ENCODE measurements around the gene SPOP.
A peak's percentile ranks its signal among the peaks of the same experiment; 100 is the strongest.
"Not testable (repeated sequence)": the region's sequence is repeated elsewhere in the genome, so short reads cannot be mapped to it uniquely, and the experiment has no call there.

SPOP gene

DNA sequence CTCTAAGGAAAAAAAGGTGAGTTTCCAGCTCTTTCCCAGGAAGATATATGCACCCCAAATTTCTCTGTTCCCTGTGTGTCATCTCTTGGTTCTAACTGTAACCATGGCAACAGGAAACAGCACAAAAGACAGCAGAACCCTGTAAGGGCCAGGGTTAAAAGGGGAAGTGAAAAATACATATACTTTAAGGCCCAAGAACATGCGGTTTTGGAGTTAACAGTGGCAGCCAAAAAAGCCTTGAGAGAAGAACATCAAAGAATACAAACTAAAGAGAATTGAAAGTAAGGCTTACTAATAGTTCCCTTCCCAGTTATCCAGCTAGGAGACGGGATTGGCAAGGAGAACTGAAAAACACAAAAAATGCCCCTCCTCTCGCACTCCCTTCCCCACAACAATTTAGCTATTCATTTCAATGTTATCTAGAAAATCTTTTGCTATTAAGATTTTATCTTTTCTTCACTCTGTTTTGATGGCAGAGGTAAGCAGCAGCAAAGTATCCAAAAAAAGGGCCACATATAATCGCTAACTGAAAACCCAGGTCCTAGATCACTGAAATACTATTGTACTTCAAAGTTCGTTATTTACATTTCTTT is 1.5 kb downstream of the SPOP start:
- H3K4me1 ChIP-seq (ENCODE audit: control insufficient read depth, low read depth, low read length) = peaks cover 11% of the 10 kb centered on the region
- peak overlapping the region; percentile 94 for H3K9ac ChIP-seq (ENCODE audit: low read length)
- peak overlapping the region; percentile 98 for H3K4me3 ChIP-seq (ENCODE audit: low read length)
- H3K9me3 ChIP-seq (ENCODE audit: control insufficient read depth, low read depth, low read length) = no peaks in the 10 kb centered on the region
- H3K27ac ChIP-seq (ENCODE audit: low read length) = peak overlapping the region; percentile 94
- H3K36me3 ChIP-seq (ENCODE audit: control insufficient read depth, low read depth, low read length) = peaks cover 14% of the 10 kb centered on the region
- H3K27me3 ChIP-seq (ENCODE audit: control insufficient read depth, insufficient read depth, low read length) = peaks cover 4% of the 10 kb centered on the region

DNA sequence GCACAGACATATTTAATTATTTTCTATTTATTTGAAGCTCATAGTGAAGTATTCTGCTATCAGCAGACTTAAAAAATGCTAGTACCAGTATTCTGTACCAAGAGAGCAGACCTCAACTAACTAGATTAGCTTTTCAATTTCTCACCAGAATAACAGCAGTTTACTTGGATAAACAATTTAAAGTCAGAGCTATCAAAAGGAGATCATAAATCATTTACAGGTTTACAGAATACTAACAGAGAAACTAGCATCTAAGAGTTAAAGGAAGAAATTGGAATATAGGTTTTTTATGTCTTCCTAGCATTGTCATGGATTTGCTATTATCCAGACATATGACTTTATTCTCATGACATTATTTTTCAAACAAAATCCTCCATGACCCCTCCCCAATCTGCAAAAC is 3.4 kb downstream of the SPOP start:
- no peak overlapping the region for H3K9ac ChIP-seq (ENCODE audit: low read length)
- H3K4me1 ChIP-seq (ENCODE audit: control insufficient read depth, low read depth, low read length) = peaks cover 11% of the 10 kb centered on the region
- H3K4me3 ChIP-seq (ENCODE audit: low read length) = no peak overlapping the region
- H3K27ac ChIP-seq (ENCODE audit: low read length) = no peak overlapping the region
- no peaks in the 10 kb centered on the region for H3K9me3 ChIP-seq (ENCODE audit: control insufficient read depth, low read depth, low read length)
- H3K27me3 ChIP-seq (ENCODE audit: control insufficient read depth, insufficient read depth, low read length) = peaks cover 4% of the 10 kb centered on the region
- peaks cover 14% of the 10 kb centered on the region for H3K36me3 ChIP-seq (ENCODE audit: control insufficient read depth, low read depth, low read length)

DNA sequence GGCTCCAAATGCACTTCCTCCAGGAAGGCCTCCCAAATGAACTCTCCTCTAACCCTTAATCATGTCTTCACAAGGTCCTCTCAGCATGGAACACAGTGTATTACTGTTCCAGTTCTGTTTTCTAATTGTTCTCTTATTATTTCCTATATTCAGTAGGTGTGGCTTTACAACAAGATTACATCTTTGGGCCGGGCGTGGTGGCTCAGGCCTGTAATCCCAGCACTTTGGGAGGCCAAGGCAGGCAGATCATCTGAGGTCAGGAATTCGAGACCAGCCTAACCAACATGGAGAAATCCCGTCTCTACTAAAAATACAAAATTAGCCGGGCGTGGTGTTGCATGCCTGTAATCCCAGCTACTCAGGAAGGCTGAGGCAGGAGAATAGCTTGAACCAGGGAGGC is 4.2 kb downstream of the SPOP start:
- H3K9ac ChIP-seq (ENCODE audit: low read length); H3K4me3 ChIP-seq (ENCODE audit: low read length); H3K9me3 ChIP-seq (ENCODE audit: control insufficient read depth, low read depth, low read length); H3K27ac ChIP-seq (ENCODE audit: low read length); H3K27me3 ChIP-seq (ENCODE audit: control insufficient read depth, insufficient read depth, low read length): not testable (repeated sequence)
- Histone ChIP-seq H3K4me1 (ENCODE audit: control insufficient read depth, low read depth, low read length) (peaks cover 11% of the 10 kb centered on the region), H3K36me3 (ENCODE audit: control insufficient read depth, low read depth, low read length) (peaks cover 14% of the 10 kb centered on the region)

DNA sequence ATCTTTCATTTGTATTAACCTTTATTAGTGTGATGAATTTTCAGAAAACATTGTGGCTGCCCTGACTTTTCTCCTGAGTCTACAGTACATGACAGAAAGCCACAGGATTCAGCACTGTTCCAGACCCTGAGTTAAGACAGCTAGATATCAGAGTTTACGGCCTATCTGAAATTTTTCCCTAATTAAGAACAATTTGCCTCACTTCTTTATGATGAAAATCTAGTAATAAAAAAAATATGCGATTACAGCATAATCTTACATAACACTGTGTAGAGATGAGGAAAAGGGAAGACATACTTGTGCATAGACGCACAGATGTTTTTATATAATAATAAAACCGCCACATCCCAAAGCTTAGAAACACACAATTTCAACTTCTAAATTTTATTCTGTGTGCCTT is 7.3 kb downstream of the SPOP start:
- Histone ChIP-seq H3K4me1 (ENCODE audit: control insufficient read depth, low read depth, low read length) (no peaks in the 10 kb centered on the region), H3K9me3 (ENCODE audit: control insufficient read depth, low read depth, low read length) (no peaks in the 10 kb centered on the region), H3K27me3 (ENCODE audit: control insufficient read depth, insufficient read depth, low read length) (no peaks in the 10 kb centered on the region), H3K4me3 (ENCODE audit: low read length) (no peak overlapping the region), H3K36me3 (ENCODE audit: control insufficient read depth, low read depth, low read length) (peaks cover 14% of the 10 kb centered on the region), H3K27ac (ENCODE audit: low read length) (no peak overlapping the region), H3K9ac (ENCODE audit: low read length) (no peak overlapping the region)

DNA sequence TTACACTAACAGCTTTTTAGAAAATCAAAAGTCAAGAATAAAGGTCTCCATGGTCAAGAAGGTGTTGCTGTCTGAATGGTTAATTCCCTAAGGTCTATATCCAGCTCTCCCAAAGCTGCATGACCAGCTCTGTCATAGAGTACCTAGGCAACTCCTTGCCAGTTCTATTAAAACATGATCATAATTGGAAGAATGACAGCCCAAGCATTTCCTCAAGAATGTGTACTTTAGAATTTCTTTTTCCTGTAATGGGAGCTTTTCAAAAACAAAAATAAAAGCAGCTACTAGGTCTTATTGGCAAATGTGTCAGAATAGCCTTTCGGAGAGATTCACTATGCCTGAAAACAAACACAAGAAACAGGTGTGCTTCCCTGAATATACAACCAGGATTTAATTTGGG is 7.9 kb downstream of the SPOP start:
- Histone ChIP-seq H3K36me3 (ENCODE audit: control insufficient read depth, low read depth, low read length) (peaks cover 9% of the 10 kb centered on the region), H3K9me3 (ENCODE audit: control insufficient read depth, low read depth, low read length) (no peaks in the 10 kb centered on the region), H3K27ac (ENCODE audit: low read length) (no peak overlapping the region), H3K9ac (ENCODE audit: low read length) (no peak overlapping the region), H3K27me3 (ENCODE audit: control insufficient read depth, insufficient read depth, low read length) (no peaks in the 10 kb centered on the region), H3K4me3 (ENCODE audit: low read length) (no peak overlapping the region), H3K4me1 (ENCODE audit: control insufficient read depth, low read depth, low read length) (no peaks in the 10 kb centered on the region)

DNA sequence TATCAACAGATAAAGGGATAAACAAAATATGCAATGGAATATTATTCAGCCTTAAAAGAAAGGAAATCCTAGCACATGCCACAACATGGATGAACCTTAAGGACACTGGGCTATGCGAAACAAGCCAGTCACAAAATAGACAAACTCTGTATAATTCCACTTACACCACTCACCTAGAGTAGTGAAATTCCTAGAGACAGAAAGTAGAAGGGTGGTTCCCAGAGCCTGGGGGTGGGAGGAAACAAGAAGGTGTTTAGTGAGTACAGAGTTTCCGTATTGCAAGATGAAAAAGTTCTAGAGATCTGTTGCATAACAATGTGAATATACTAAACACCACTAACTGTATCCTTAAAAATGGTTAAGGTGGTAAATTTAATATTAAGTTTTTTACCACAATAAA is 10.0 kb downstream of the SPOP start:
- no peaks in the 10 kb centered on the region for H3K36me3 ChIP-seq (ENCODE audit: control insufficient read depth, low read depth, low read length)
- no peaks in the 10 kb centered on the region for H3K27me3 ChIP-seq (ENCODE audit: control insufficient read depth, insufficient read depth, low read length)
- no peak overlapping the region for H3K4me3 ChIP-seq (ENCODE audit: low read length)
- no peaks in the 10 kb centered on the region for H3K4me1 ChIP-seq (ENCODE audit: control insufficient read depth, low read depth, low read length)
- H3K9ac ChIP-seq (ENCODE audit: low read length) = no peak overlapping the region
- no peak overlapping the region for H3K27ac ChIP-seq (ENCODE audit: low read length)
- no peaks in the 10 kb centered on the region for H3K9me3 ChIP-seq (ENCODE audit: control insufficient read depth, low read depth, low read length)

DNA sequence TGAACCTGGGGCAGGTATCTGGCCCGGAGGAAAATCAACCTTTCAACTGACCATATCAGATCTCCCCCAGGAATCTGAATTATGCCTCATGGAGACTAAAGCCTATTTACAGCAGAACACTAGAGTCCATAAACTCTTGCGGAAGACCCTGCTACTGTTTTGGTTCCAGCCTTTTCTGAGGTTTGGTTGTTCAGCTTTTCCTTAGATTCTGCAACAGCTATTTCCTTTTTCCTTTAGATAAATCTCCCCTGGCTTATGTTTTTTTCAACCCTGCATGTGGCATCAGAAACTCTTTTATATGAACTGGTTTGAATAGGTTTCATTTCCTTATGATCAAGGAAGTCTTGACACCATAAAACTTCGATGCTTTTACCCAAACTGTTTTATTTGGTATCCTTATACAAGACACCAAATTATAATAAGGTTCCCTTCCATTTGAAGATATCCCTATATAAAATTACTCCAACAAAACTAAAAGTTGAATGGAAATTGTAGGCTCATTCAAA is 13.1 kb downstream of the SPOP start:
- Histone ChIP-seq H3K9me3 (ENCODE audit: control insufficient read depth, low read depth, low read length) (no peaks in the 10 kb centered on the region), H3K4me1 (ENCODE audit: control insufficient read depth, low read depth, low read length) (no peaks in the 10 kb centered on the region)

DNA sequence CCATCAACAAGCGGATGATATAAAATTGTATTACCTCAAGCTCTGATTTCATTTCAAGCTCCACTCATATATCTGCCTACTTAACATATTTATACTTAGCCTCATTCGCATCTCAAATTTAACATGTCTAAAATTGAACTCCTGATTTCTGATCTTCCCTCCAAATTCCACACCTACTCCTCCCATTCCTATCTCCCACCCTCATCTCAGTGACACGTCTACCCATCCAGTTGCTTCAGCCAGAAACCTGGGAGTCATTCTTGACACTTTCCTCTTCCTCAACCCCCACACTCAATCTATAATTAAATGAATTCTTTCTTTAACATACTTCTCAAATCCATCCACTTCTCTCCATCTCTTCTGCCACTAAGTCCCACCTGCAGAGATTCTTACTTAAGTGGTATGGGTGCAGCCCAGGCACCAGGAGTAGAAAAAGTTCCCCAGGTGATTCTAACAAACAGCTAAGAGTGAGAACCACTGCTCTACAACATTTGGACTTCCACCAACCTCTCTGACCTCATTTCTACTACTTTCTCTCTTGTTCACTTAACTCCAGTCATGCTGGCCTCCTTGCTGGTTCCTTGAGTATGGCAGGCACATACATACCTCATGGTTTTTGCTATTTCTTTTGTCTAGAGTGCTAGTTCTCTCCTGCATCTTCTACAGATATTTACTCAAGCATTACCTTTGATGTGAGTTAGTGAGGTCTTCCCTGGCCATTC is 18.1 kb downstream of the SPOP start:
- Histone ChIP-seq H3K9ac (ENCODE audit: low read length) (no peak overlapping the region), H3K9me3 (ENCODE audit: control insufficient read depth, low read depth, low read length) (no peaks in the 10 kb centered on the region), H3K27ac (ENCODE audit: low read length) (no peak overlapping the region)

More for the DNA sequence above, 13.1 kb downstream of the SPOP start:
- no peak overlapping the region for H3K9ac ChIP-seq (ENCODE audit: low read length)
- H3K4me3 ChIP-seq (ENCODE audit: low read length) = no peak overlapping the region
- no peaks in the 10 kb centered on the region for H3K36me3 ChIP-seq (ENCODE audit: control insufficient read depth, low read depth, low read length)
- no peak overlapping the region for H3K27ac ChIP-seq (ENCODE audit: low read length)
- no peaks in the 10 kb centered on the region for H3K27me3 ChIP-seq (ENCODE audit: control insufficient read depth, insufficient read depth, low read length)

DNA sequence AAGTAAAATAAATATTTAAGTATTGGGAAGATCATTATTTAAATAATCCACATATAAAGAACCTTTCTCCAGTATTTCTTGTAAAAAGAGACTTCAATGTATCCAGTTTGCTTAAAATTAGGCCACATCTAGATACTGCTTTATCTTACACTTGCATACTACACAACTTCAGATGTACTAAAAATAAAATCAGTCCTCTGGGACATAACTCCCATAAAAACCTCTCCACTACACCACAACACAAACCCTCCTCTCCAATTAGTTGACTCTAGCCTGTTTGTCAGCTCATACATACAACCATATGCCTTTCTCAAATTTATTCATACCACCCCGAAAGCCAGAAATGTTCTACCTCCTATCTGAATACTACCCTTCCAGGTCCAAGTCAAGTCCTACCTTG is 21.6 kb downstream of the SPOP start:
- Histone ChIP-seq H3K27me3 (ENCODE audit: control insufficient read depth, insufficient read depth, low read length) (no peaks in the 10 kb centered on the region), H3K9ac (ENCODE audit: low read length) (no peak overlapping the region), H3K4me1 (ENCODE audit: control insufficient read depth, low read depth, low read length) (no peaks in the 10 kb centered on the region), H3K27ac (ENCODE audit: low read length) (no peak overlapping the region), H3K9me3 (ENCODE audit: control insufficient read depth, low read depth, low read length) (no peaks in the 10 kb centered on the region), H3K36me3 (ENCODE audit: control insufficient read depth, low read depth, low read length) (no peaks in the 10 kb centered on the region), H3K4me3 (ENCODE audit: low read length) (no peak overlapping the region)

More for the DNA sequence above, 18.1 kb downstream of the SPOP start:
- H3K36me3 ChIP-seq (ENCODE audit: control insufficient read depth, low read depth, low read length) = no peaks in the 10 kb centered on the region
- no peak overlapping the region for H3K4me3 ChIP-seq (ENCODE audit: low read length)
- H3K4me1 ChIP-seq (ENCODE audit: control insufficient read depth, low read depth, low read length) = no peaks in the 10 kb centered on the region
- no peaks in the 10 kb centered on the region for H3K27me3 ChIP-seq (ENCODE audit: control insufficient read depth, insufficient read depth, low read length)

DNA sequence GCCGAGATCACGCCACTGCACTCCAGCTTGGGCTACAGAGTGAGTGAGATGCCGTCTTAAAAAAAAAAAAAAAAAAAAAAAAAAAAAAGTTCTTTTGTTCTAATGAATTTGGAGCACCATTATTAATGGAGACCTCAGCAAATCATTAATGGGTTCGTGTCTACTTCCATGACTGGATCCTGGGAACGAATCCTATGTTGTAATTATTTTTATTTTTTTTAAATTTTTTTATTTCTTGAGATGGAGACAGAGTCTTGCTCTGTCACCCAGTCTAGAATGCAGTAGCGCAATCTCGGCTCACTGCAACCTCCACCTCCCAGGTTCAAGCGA is 30.7 kb downstream of the SPOP start:
- Histone ChIP-seq H3K9me3 (ENCODE audit: control insufficient read depth, low read depth, low read length) (no peaks in the 10 kb centered on the region), H3K4me3 (ENCODE audit: low read length) (no peak overlapping the region), H3K27me3 (ENCODE audit: control insufficient read depth, insufficient read depth, low read length) (no peaks in the 10 kb centered on the region), H3K36me3 (ENCODE audit: control insufficient read depth, low read depth, low read length) (no peaks in the 10 kb centered on the region), H3K27ac (ENCODE audit: low read length) (no peak overlapping the region), H3K4me1 (ENCODE audit: control insufficient read depth, low read depth, low read length) (peaks cover 8% of the 10 kb centered on the region), H3K9ac (ENCODE audit: low read length) (no peak overlapping the region)

DNA sequence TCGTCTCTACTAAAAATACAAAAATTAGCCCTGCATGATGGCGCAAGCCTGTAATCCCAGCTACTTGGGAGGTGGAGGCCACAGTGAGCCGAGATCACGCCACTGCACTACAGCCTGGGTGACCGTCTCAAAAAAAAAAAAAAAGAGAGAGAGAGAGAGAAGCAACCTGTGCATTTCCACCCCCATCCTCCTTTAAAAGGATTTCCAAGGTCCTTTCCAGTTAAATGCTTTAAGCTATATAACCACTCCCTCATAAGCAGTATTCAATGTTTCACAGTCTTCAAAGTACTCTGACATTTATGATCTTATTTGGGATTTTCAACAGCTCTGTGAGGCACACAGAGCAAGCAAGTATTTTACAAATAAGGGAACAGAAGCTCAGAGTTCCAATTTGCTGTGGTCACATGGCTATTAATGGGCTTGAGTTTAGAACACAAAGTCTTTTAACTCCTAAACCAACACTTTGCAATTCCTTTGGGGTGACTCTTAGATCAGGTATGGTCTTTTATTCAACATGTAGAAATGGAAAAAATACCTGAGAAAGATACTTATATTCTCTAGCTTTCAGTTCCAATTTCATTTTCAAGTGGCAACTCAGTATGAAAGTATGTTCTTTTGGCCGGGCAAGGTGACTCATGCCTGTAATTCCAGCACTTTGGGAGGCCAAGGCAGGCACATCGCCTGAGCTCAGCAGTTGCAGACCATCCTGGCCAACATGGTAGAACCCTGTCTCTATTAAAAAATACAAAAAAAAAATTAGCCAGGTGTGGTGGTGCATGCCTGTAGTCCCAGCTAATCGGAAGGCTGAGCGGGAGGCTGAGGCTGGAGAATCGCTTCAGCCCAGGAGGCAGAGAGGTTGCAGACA is 31.3 kb downstream of the SPOP start:
- Histone ChIP-seq H3K36me3 (ENCODE audit: control insufficient read depth, low read depth, low read length) (no peaks in the 10 kb centered on the region), H3K4me1 (ENCODE audit: control insufficient read depth, low read depth, low read length) (peaks cover 14% of the 10 kb centered on the region), H3K9ac (ENCODE audit: low read length) (no peak overlapping the region), H3K27ac (ENCODE audit: low read length) (no peak overlapping the region), H3K27me3 (ENCODE audit: control insufficient read depth, insufficient read depth, low read length) (no peaks in the 10 kb centered on the region), H3K9me3 (ENCODE audit: control insufficient read depth, low read depth, low read length) (no peaks in the 10 kb centered on the region), H3K4me3 (ENCODE audit: low read length) (no peak overlapping the region)

Measured in iPS-18a (cell line).